Activated T-cell treated with anti-CD3 and anti-CD28 coated beads for 48 hours (primary cell): ENCODE results near the gene CETP.
"Not testable (repeated sequence)": the region's sequence is repeated elsewhere in the genome, so short reads cannot be mapped to it uniquely, and the experiment has no call there.

Experiments
- DNase-seq: peaks from one replicate; pipeline ENCODE4 v3.0.0-alpha.2; 2020; ENCODE audit warnings: low read depth

CETP gene

GRCh38 chr16:56960681-56961281 lies 969 bp upstream of the CETP start:
- no peak for DNase-seq

- no peak for DNase-seq
These were observed 364 bp upstream of the CETP start for GRCh38 chr16:56961386-56961785.

- DNase-seq: peak; percentile 93
These were observed 2.7 kb downstream of the CETP start for GRCh38 chr16:56964243-56965148.

GRCh38 chr16:56965149-56966092 lies 3.7 kb downstream of the CETP start:
- DNase-seq: no peak

- DNase-seq: no peak
These were observed 4.3 kb downstream of the CETP start for GRCh38 chr16:56966093-56966475.

GRCh38 chr16:56967733-56968132 lies 6.0 kb downstream of the CETP start:
- DNase-seq: no peak

- no peak for DNase-seq
These were observed 8.0 kb downstream of the CETP start for GRCh38 chr16:56969769-56970168.

GRCh38 chr16:56970934-56971767 lies 9.4 kb downstream of the CETP start:
- DNase-seq: no peak

- no peak for DNase-seq
These were observed 10.0 kb downstream of the CETP start for GRCh38 chr16:56971768-56972043.

- no peak for DNase-seq
These were observed 10.9 kb downstream of the CETP start for GRCh38 chr16:56972403-56973293.

- DNase-seq: no peak
These were observed 11.5 kb downstream of the CETP start for GRCh38 chr16:56973294-56973689.

GRCh38 chr16:56973899-56974298 lies 12.1 kb downstream of the CETP start:
- DNase-seq: not testable (repeated sequence)

- no peak for DNase-seq
These were observed 13.0 kb downstream of the CETP start for GRCh38 chr16:56974549-56975300.

- DNase-seq: no peak
These were observed 14.0 kb downstream of the CETP start for GRCh38 chr16:56975714-56976113.

- DNase-seq: no peak
These were observed 15.5 kb downstream of the CETP start for GRCh38 chr16:56977216-56977615.

GRCh38 chr16:56977823-56978430 lies 16.2 kb downstream of the CETP start:
- DNase-seq: no peak

- DNase-seq: no peak
These were observed 18.4 kb downstream of the CETP start for GRCh38 chr16:56980201-56980535.

- DNase-seq: no peak
These were observed 19.3 kb downstream of the CETP start for GRCh38 chr16:56980792-56981724.
